ENCODE data around the gene ADM. TPM values are rescaled to one million over a fixed set of nuclear protein-coding genes. Genes with fewer than 3 reads are reported as not detected.

The ADM gene
- total RNA-seq, 2 experiments from 2014 or later: 0.46 to 4.9 TPM

GRCh38 chr11:10356161-10356560, 51.3 kb downstream of the ADM start:
- no peak overlapping the region for H3K4me3 ChIP-seq (ENCODE audit: low read depth, low read length, poor library complexity, severe bottlenecking)
- no peaks in the 10 kb centered on the region for H3K36me3 ChIP-seq (ENCODE audit: insufficient read depth, low read length)
- H3K4me2 ChIP-seq (ENCODE audit: low read length): no peak overlapping the region
- intact Hi-C loops (cut with micrococcal nuclease; ENCODE audit: unreplicated experiment): no loop called here
- TF ChIP-seq CTCF (conservative IDR thresholded peaks at IDR 0.05; ENCODE audit: low read length): no peak
- TF ChIP-seq EZH2phosphoT487 (IDR thresholded peaks at IDR 0.05; ENCODE audit: borderline replicate concordance, low read depth, low read length): no peak
- no peaks in the 10 kb centered on the region for H3K9me2 ChIP-seq (ENCODE audit: insufficient read depth, low read length)
- ChIA-PET CTCF (ENCODE audit: unreplicated experiment) (no interaction called here), POLR2A (interaction anchor here (0.6 to 0.8 kb wide), 2 partner anchors 48 to 1263 kb away, joined by 3 to 4 read pairs; no protein-coding TSS in a partner anchor)
- H2AFZ ChIP-seq (ENCODE audit: low read length): no peak overlapping the region
- DNase-seq (ENCODE audit: low spot score): no peak
- no peaks in the 10 kb centered on the region for H3K9me3 ChIP-seq (ENCODE audit: low read length)
- H3K27ac ChIP-seq (ENCODE audit: low read depth, low read length, poor library complexity, severe bottlenecking): no peak overlapping the region
- no peaks in the 10 kb centered on the region for H3K79me2 ChIP-seq (ENCODE audit: insufficient read depth, low read depth, low read length)
- H3K4me1 ChIP-seq (ENCODE audit: insufficient read depth, low read length, poor library complexity, severe bottlenecking): peaks cover 13% of the 10 kb centered on the region
- no TSS peak for BruUV-seq (replicated peaks)
- H4K20me1 ChIP-seq (ENCODE audit: insufficient read depth, low read length): no peaks in the 10 kb centered on the region

Small RNA genes within 50 kb of the gene (small RNA-seq; reads per million reads assigned to genes)
- gene AC080023.2: not detected

Other genes with a start within 250 kb of the ADM start
- 12.4 and 14.3 TPM in 2 replicates for gene SBF2, start 10.9 kb upstream of the ADM start, total RNA-seq (2014; rRNA removed; shearing (Covaris generic))
- 12.9 and 15.2 TPM in 2 replicates for gene SBF2, start 10.9 kb upstream of the ADM start, total RNA-seq (2022)
- gene AMPD3, start 150.2 kb downstream of the ADM start, total RNA-seq (2014; rRNA removed; shearing (Covaris generic)): 9.4 and 13.5 TPM in 2 replicates
- gene AMPD3, start 150.2 kb downstream of the ADM start, total RNA-seq (2022): 17.0 and 25.6 TPM in 2 replicates
- gene RNF141, start 236.1 kb downstream of the ADM start, total RNA-seq (2014; rRNA removed; shearing (Covaris generic)): 8.2 and 9.2 TPM in 2 replicates
- 18.5 and 20.1 TPM in 2 replicates for gene RNF141, start 236.1 kb downstream of the ADM start, total RNA-seq (2022)

All from OCI-LY7 (cell line).